Activated gamma-delta T cell treated with anti-CD3 and anti-CD28 coated beads, Interleukin-2, amount 50 U/mL, for 16 hours (primary cell): ENCODE measurements around the gene GSN.

Experiments used
- DNase-seq: peaks from one replicate; pipeline ENCODE4 v3.0.0-alpha.2; 2020; ENCODE audit warnings: low read depth

GSN gene

DNA sequence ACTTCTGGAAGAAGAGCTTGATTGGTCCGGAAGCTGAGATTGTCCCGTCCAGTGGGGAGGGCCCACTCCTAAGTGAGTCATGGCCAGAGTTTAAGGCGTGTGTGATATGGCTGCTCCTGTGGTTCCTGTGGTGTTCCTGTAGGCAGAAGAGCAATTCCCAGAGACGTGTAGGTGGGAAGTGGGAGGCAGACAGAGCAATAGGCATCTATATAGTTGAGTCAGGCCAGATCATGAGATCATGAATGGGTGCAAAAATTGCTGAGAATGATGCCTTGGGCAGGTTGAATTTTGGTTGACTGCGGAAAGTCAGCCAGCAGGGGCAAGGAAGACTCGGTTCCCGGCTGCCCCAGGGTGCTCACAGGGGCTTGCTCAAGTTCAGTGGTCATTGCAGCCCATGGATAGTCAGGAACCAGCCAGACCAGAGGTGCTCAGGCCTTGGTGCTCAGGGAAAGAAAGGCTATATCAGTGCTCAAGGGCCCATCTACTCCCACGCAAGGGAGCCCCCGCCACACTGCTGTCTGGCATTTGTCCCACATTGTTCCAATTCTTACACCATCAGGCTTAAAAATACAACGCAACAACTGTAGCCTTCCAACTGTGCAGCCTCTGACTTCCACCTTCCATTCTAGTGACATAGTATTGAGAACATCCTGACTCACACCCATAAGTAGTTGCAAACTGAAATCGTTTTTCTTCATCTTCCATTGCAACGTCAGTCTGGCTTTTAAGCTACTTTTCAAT lies 21.0 kb upstream of the GSN start:
- DNase-seq: no peak

DNA sequence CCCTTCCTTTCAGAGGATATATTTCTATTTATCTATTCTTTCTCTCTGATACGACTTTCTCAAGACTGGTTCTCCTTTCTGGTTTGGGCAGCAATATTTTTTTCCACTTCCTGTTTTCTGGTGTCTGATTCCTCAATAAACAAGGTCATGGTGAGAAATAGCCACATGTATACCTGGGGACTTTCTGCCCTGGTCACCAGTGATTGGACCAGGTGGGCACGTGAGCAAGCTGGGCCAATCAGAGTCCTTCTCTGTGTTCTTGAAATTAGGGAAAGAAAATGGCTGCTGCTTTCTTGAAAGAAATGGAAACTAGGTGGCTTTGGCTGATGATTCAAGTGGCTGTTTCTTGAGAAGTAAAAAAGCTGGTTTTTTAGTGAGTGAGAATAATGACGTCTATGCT lies 18.4 kb upstream of the GSN start:
- DNase-seq: no peak

DNA sequence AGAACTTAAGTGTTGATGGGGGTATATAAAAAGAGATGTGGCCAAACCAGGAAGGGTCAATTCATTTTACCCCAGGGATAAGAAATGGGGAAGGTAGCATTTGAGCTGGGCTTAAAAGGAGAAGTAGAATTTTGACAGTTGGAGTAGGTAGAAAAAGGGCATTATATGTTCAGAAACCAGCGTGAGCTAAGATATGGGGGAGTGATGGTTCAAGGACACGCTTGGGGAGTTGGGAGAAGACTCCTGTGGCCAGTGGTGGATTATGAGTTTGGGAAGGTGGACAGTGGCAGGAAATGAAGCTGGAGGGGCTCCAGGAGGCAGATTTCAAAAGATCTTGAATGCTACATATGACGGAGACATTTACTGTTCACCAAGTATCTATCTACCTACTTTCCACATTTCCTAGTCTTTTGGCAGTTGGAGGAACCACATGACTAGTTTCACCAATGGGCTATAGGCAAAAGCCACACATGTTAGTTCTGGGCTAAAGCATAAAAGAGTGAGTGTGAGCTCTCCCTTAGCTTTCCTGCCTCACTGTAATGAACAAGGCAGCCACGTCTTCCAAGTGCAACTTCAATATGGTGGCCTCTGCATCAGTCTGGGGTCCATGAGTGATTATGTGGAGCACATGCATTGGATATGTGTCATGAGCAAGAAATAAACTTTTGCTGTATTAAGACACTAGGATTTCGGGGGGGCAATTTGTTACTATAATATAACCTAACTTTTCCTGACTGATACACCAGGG lies 15.7 kb upstream of the GSN start:
- DNase-seq: no peak

DNA sequence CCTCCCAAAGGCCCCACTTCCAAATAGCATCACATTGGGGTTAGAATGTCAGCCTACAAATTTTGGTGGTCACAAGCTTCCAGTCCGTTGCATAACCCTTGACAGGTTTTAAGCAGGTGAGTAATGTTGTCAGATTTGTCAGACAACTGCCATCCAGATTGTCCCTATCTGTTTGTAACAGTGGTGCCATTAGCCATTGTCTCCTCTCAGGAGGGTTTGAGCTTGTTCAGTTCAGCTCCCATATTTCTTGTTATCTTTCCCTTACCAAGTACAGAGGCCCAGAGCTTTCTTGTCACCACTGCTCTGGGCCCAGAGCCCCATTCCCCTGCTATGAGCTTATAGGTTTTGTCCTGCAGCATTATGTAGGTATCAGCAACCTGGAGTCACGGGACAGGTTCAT lies 14.8 kb upstream of the GSN start:
- DNase-seq: no peak

- DNase-seq: no peak
Measured at GRCh38 chr9:121253821-121254501, 14.0 kb upstream of the GSN start.

GRCh38 chr9:121259498-121259897 lies 8.5 kb upstream of the GSN start:
- DNase-seq: no peak

- DNase-seq: no peak
Measured at GRCh38 chr9:121259935-121260334, 8.0 kb upstream of the GSN start.

DNA sequence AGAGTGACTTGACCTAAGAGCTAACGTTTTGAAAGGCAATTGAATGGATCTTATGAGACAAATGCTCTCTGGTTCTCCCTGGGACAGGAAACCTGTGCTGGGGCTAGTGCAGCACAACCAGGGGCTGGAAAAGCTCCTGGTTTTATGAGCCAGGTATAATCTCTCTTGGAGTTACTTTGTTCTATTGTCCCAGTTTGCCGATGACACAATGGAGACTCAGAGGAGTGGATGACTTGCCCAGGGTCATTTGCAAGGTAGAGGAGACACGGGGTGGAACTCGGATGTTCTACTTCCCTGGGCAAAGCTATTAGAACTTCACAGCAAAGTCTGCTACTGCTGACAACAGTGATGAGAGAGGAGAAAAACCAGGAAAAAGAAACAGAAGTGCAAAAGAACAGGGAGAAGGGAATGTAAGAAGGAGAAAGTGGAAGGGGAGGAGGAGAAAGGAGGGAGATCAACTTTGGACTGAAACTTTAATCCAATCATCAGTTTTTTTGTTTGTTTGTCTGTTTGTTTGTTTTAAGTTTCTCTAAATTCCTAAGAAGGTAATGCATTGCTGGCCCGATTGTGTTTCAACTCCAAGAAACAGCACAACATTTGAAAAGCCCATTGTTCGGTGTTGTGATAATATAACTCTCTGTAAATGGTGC lies 7.4 kb upstream of the GSN start:
- DNase-seq: no peak

GRCh38 chr9:121261107-121261460 lies 6.9 kb upstream of the GSN start:
- DNase-seq: no peak

GRCh38 chr9:121261755-121262154 lies 6.2 kb upstream of the GSN start:
- DNase-seq: no peak

DNA sequence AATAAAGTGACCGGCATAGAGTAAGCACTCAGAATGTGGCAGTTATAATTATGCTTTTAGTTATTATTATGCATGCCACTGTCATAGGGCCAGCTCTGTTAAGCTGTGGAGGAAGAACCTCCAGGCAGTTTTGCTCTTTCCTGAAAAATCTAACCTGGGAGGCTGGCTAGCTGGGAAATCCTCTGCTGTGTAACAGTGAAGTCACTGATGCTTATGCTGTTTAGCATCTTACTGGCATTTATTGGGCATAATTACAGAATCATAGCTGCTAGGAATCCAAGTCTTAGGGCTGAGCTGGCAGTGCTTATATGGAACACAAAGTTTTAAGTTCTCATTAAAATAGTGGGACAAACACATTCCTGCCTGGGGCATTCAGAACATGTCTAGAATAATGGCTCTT lies 5.5 kb upstream of the GSN start:
- DNase-seq: no peak

- DNase-seq: no peak
Measured at GRCh38 chr9:121262953-121263352, 5.0 kb upstream of the GSN start.

DNA sequence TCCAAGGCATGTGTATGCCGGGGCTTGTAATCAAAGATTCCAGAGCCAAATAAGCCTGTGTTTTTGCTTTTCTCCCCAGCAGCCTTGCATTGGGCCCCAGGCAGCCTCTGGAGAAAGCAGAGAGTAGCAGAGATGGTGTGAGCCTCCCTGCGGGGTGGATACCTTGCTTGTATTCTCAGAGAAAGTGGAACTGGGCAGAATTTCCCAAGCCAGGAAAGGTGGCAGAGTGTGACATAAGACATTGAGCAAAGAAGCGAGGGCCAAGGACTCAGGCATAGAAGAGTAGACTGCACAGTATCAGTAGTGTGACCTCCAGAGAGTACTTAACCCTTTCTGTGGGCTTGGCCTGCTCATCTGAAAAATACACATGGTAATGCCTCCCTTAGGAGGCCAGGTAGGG lies 1.6 kb upstream of the GSN start:
- no peak for DNase-seq

DNA sequence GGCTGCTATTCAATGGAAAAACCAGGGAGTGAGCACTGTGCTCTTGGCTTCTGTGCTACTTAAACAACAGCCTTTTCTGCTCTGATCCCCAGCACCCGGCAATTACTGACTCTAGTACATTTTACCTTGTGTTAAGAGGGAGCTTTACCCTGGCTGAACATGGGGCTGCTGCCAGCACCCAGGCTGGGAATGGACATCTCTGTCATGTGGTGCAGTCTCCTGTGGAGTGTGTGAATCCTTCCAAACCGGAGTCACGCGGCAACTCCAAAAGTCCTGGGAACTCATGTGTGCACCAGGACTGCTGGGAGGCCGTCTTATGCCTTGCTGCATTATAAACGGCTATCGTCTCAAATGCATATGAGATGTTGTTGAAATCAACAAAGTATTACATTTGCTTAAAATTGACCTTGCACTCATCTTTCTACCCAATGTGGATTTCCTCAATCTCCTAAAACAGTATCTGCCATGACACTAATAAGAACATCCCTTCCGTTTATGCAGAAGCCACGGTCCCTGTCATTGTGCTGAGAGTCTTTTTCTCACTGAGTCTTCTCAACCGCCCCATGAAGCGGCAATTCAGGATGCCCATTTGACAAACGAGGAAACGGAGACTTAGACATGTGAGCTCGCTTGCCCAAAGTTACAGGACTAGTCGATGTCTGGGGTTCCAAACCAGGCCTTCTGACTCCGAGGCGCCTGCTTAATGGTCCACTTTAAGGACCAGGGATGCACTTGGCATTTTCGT lies 884 bp upstream of the GSN start:
- no peak for DNase-seq

- no peak for DNase-seq
Measured at GRCh38 chr9:121268598-121268850, 562 bp downstream of the GSN start.

DNA sequence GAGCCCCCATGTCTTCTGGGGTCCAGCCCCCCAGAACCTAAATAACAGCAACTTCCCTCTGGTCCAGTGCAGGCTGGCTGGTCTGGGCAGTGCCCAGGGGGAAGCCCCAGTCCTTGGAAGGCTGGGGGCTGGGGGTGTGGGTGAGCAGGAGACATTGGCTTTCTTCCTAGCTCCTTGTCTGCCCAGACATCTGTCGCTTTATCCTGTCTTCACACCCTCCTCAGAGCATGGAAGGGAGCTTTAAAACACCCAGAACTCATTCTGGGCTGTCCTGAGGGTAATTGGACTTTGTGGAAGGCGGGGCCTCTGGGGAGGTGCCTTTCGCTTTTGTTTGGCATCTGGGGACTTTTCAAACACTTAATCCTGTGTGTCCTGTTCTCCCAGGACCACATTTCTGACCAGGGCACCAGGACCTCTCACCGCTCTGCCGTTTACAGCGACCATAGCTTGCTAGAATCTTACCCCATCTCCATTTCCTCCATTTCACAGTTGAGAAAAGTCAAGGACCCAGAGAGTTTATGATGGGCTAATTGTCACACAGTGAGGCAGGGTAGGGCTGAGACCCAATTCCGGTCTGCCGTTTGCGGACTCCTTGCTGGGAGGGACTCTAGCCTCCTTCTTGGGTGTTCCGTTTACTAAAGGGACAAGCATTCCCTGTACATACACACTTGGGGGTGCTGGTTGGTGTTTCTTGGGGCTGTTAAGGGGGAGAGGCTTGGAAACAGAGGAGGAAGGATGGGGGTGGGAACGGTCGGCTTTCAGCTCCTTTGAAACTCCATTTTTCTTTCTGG lies 1.1 kb downstream of the GSN start:
- no peak for DNase-seq

- DNase-seq: no peak
Measured at GRCh38 chr9:121269642-121270254, 1.8 kb downstream of the GSN start.

DNA sequence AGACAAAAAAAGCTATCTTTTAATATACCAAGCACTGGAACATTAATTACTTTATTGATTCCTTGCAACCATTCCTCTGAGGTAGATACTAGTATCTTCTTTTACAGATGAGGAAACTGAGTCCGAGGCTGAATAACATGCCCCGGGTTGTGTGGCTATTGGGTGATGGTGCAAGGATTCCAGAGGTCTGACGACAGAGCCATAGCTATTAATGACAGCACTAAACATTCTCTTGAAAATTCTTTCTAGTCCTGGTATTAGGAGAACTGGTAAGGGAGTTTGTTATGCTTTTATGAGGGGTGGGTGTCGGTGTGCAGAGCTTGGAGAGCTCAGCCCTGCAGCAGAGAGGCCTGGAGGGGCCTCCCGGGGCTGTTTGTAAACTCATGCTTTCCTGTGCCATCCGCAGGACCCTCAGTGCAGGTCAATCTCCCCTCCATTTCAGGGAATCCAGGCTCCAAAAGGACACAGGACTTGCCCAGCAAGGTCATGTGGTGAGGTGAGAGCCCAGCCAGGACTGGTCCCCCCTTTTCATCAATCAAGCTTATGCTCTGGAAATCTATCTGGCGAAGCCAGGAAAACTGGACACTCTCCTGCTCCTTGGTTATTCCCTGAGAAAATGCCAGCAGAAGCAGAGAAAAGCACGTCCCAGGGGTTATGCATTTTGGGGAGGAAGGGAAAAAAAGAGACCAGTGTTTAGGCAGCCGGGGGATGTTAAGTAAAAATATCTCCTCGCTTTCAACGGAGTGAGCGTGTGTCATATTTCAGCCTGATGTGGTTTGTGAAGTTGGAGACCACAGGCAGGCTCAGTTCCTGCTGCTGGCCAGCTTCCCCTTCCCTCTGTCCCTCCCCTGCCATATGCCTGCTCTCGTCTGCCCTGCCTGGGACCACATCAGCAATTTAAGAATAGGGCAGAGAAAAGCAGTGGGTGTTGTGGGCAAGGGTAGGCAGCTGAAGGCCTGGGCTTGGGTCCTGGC lies 3.7 kb downstream of the GSN start:
- DNase-seq: no peak

- no peak for DNase-seq
Measured at GRCh38 chr9:121272401-121272948, 4.5 kb downstream of the GSN start.
